OCI-LY7 (cell line): ENCODE measurements around the gene ELOVL5. TPM values are rescaled to one million over a fixed set of nuclear protein-coding genes. Genes with fewer than 3 reads are reported as not detected.

Experiments used
- BruUV-seq: library from RNA; stranded (reverse); fragments of 400-500 nt; replicated peaks from 2 replicates; lab custom pipeline; 2021; lab: Mats Ljungman, UMichigan
- CTCF ChIA-PET: fragments of 300-600 bp; sonication (Branson Sonifier 250); formaldehyde crosslinking; loops from one replicate; lab custom pipeline; 2022; ENCODE audit warnings: antibody characterized with exemption; ENCODE audit not compliant: unreplicated experiment; lab: Charles Lee
- POLR2A ChIA-PET: fragments of 300-600 bp; sonication (Branson Sonifier 250); formaldehyde crosslinking; loops from one replicate; lab custom pipeline; 2022; ENCODE audit warnings: antibody characterized with exemption; lab: Charles Lee
- DNase-seq: peaks from one replicate; pipeline ENCODE4 v3.0.0-alpha.2; 2015; ENCODE audit warnings: low spot score
- H2AFZ ChIP-seq: fragments of 200-600 bp; sonication (generic), shearing (Covaris generic); 2 replicates; pipeline ENCODE4 v1.6.1; 2014; ENCODE audit warnings: mild to moderate bottlenecking, antibody characterized with exemption, low read length, moderate library complexity
- H3K27ac ChIP-seq: fragments of 200-600 bp; sonication (generic); 2 replicates; pipeline ENCODE4 v1.5.1; 2014; ENCODE audit warnings: mixed run types, low read depth, mild to moderate bottlenecking, moderate library complexity, low read length, inconsistent platforms; ENCODE audit not compliant: poor library complexity, severe bottlenecking
- H3K36me3 ChIP-seq: fragments of 200-600 bp; sonication (generic); 2 replicates; pipeline ENCODE4 v1.6.1; 2014; ENCODE audit warnings: mild to moderate bottlenecking, antibody characterized with exemption, low read length, moderate library complexity, mixed read lengths; ENCODE audit not compliant: insufficient read depth
- H3K4me1 ChIP-seq: fragments of 200-600 bp; sonication (generic); 2 replicates; pipeline ENCODE4 v1.5.1; 2014; ENCODE audit warnings: mild to moderate bottlenecking, low read length; ENCODE audit not compliant: insufficient read depth, poor library complexity, severe bottlenecking
- H3K4me2 ChIP-seq: fragments of 200-600 bp; sonication (generic); 2 replicates; pipeline ENCODE4 v1.6.1; 2014; ENCODE audit warnings: mild to moderate bottlenecking, low read length
- H3K4me3 ChIP-seq: fragments of 200-600 bp; sonication (generic); 2 replicates; pipeline ENCODE4 v1.5.1; 2014; ENCODE audit warnings: mild to moderate bottlenecking, low read depth, low read length; ENCODE audit not compliant: poor library complexity, severe bottlenecking
- H3K79me2 ChIP-seq: fragments of 200-600 bp; sonication (generic); 2 replicates; pipeline ENCODE4 v1.6.1; 2016; ENCODE audit warnings: low read depth, mild to moderate bottlenecking, low read length, moderate library complexity, mixed read lengths; ENCODE audit not compliant: insufficient read depth
- H3K9me2 ChIP-seq: fragments of 200-600 bp; sonication (generic); 2 replicates; pipeline ENCODE4 v1.6.1; 2016; ENCODE audit warnings: mild to moderate bottlenecking, low read length, mixed read lengths; ENCODE audit not compliant: insufficient read depth
- H3K9me3 ChIP-seq: fragments of 200-600 bp; sonication (generic); 2 replicates; pipeline ENCODE4 v1.6.1; 2014; ENCODE audit warnings: mild to moderate bottlenecking, mixed run types, low read length, mixed read lengths
- H4K20me1 ChIP-seq: fragments of 200-600 bp; sonication (generic); 2 replicates; pipeline ENCODE4 v1.6.1; 2014; ENCODE audit warnings: mild to moderate bottlenecking, antibody characterized with exemption, low read length, moderate library complexity, mixed read lengths; ENCODE audit not compliant: insufficient read depth
- EZH2phosphoT487 ChIP-seq: fragments of 200-600 bp; sonication (generic); IDR thresholded peaks from 2 replicates; pipeline ENCODE4 v1.6.1; 2018; ENCODE audit warnings: low read depth, borderline replicate concordance, mild to moderate bottlenecking, mixed run types, antibody characterized with exemption, low read length, moderate library complexity, mixed read lengths
- intact Hi-C: fragments of 100-400 bp; cut with micrococcal nuclease; formaldehyde crosslinking; loops from one replicate; pipeline ENCODE4 v1.10.0; 2022; ENCODE audit not compliant: unreplicated experiment
- total RNA-seq, 2 experiments: library from RNA; depleted of rRNA in 1 of 2; stranded (reverse); fragments of >200 nt in 1 of 2; shearing (Covaris generic) in 1 of 2; gene quantifications; 2 replicates each; pipeline ENCODE4 v1.2.3, GENCODE V29; 2014 to 2022
- TF ChIP-seq, protein P1 (sequence below): fragments of 200-600 bp; sonication (generic); conservative IDR thresholded peaks from 2 replicates; pipeline ENCODE4 v1.5.1; 2014; ENCODE audit warnings: mild to moderate bottlenecking, antibody characterized with exemption, low read length, moderate library complexity, mixed read lengths

ELOVL5 gene
- total RNA-seq, 2 experiments from 2014 or later, result 66.8 to 97.1 TPM

DNA sequence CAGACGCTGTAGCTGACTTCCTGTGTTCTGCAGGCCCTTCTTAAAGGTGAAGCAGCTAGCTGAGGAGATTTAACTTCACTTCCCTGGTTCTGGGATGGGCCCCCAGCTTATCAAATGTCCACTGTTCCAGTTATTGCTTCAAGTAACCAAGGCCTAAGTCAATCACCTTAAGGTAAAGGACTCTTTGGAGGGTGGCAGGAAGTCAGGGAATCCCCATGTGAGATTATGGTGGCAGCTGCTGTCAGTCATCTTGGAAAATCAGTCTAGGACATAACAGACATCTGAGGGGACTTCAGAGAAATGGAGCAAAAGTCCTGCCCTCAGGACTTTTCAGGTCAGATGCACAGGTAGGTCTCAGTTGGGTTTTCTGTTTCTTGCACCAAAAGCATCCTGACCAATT, 3.8 kb downstream of the ELOVL5 start:
- H3K4me2 ChIP-seq, result peak overlapping the region; percentile 64

GRCh38 chr6:53343092-53343491, 5.7 kb downstream of the ELOVL5 start:
- ChIA-PET CTCF (no interaction called here), POLR2A (interaction anchor here (2.1 to 4.8 kb wide), 4 partner anchors 15 to 34 kb away, joined by 8 to 15 read pairs (median 11); no protein-coding TSS in a partner anchor)
- Histone ChIP-seq H3K4me2 (peak overlapping the region; percentile 64), H3K79me2 (peaks cover 100% of the 10 kb centered on the region), H3K9me2 (no peaks in the 10 kb centered on the region), H4K20me1 (peaks cover 74% of the 10 kb centered on the region), H2AFZ (no peak overlapping the region), H3K36me3 (peaks cover 64% of the 10 kb centered on the region), H3K4me1 (peaks cover 82% of the 10 kb centered on the region), H3K9me3 (no peaks in the 10 kb centered on the region), H3K27ac (no peak overlapping the region), H3K4me3 (no peak overlapping the region)
- intact Hi-C loops, result no loop called here
- BruUV-seq, result no TSS peak
- no peak for TF ChIP-seq EZH2phosphoT487
- TF ChIP-seq, protein P1, sequence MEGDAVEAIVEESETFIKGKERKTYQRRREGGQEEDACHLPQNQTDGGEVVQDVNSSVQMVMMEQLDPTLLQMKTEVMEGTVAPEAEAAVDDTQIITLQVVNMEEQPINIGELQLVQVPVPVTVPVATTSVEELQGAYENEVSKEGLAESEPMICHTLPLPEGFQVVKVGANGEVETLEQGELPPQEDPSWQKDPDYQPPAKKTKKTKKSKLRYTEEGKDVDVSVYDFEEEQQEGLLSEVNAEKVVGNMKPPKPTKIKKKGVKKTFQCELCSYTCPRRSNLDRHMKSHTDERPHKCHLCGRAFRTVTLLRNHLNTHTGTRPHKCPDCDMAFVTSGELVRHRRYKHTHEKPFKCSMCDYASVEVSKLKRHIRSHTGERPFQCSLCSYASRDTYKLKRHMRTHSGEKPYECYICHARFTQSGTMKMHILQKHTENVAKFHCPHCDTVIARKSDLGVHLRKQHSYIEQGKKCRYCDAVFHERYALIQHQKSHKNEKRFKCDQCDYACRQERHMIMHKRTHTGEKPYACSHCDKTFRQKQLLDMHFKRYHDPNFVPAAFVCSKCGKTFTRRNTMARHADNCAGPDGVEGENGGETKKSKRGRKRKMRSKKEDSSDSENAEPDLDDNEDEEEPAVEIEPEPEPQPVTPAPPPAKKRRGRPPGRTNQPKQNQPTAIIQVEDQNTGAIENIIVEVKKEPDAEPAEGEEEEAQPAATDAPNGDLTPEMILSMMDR, result no peak
- DNase-seq, result no peak

More for the DNA sequence above, 3.8 kb downstream of the ELOVL5 start:
- no TSS peak for BruUV-seq
- CTCF ChIA-PET, result interaction anchor here (0.7 kb wide), 1 partner anchor 36 kb away, joined by 5 read pairs; no protein-coding TSS in a partner anchor
- Histone ChIP-seq H4K20me1 (peaks cover 59% of the 10 kb centered on the region), H3K9me2 (no peaks in the 10 kb centered on the region), H3K79me2 (peaks cover 92% of the 10 kb centered on the region), H3K36me3 (peaks cover 50% of the 10 kb centered on the region), H3K4me3 (peak overlapping the region; percentile 23), H3K9me3 (no peaks in the 10 kb centered on the region), H3K27ac (peak overlapping the region; percentile 5), H3K4me1 (peaks cover 68% of the 10 kb centered on the region), H2AFZ (no peak overlapping the region)
- POLR2A ChIA-PET, result interaction anchor here (0.8 to 4.8 kb wide), 12 partner anchors 9 to 46 kb away, joined by 3 to 15 read pairs (median 8); no protein-coding TSS in a partner anchor
- TF ChIP-seq, protein P1, result no peak
- TF ChIP-seq EZH2phosphoT487, result no peak
- no peak for DNase-seq
- intact Hi-C loops, result loop anchor here (5.0 kb wide), 2 partner anchors 53 to 98 kb away; no protein-coding TSS in a partner anchor

- ChIA-PET POLR2A (interaction anchor here (1.6 to 3.4 kb wide), 2 partner anchors 10 to 19 kb away, joined by 6 to 22 read pairs; no protein-coding TSS in a partner anchor), CTCF (interaction anchor here (0.5 kb wide), 1 partner anchor 934 kb away, joined by 4 read pairs; no protein-coding TSS in a partner anchor)
- H3K4me1 ChIP-seq, result peaks cover 89% of the 10 kb centered on the region
- no peak for DNase-seq
- no TSS peak for BruUV-seq
- H4K20me1 ChIP-seq, result peaks cover 78% of the 10 kb centered on the region
- TF ChIP-seq EZH2phosphoT487, result no peak
- TF ChIP-seq, protein P1, result no peak
- peaks cover 100% of the 10 kb centered on the region for H3K79me2 ChIP-seq
- H3K27ac ChIP-seq, result no peak overlapping the region
- H3K9me2 ChIP-seq, result no peaks in the 10 kb centered on the region
- H3K4me2 ChIP-seq, result peak overlapping the region; percentile 64
- no peak overlapping the region for H2AFZ ChIP-seq
- no peak overlapping the region for H3K4me3 ChIP-seq
- intact Hi-C loops, result no loop called here
- H3K36me3 ChIP-seq, result peaks cover 73% of the 10 kb centered on the region
- H3K9me3 ChIP-seq, result no peaks in the 10 kb centered on the region
These were observed 6.5 kb downstream of the ELOVL5 start for GRCh38 chr6:53342217-53342616.
